ENCODE results near the gene UBE2Q2.
"Not testable (repeated sequence)": the region's sequence is repeated elsewhere in the genome, so short reads cannot be mapped to it uniquely, and the experiment has no call there.

DNA sequence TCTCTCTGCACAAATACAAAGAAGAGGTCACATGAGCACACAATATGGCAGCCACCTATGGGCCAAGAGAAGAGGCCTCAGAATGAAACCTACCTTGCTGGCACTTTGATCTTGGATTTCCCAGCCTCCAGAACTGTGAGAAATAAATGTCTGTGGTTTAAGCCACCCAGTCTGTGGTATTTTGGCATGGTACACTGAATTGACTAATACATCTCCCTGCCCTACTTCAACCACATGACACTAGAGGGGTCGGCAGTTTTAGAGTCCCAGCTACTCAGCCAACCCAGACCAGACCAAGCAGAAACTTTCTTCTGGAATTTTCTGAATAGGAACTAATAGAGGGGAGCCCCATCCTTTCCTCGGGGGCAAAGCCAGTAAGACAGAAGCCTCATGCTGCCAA is 35.8 kb upstream of the UBE2Q2 start:
- TF ChIP-seq, protein P1, sequence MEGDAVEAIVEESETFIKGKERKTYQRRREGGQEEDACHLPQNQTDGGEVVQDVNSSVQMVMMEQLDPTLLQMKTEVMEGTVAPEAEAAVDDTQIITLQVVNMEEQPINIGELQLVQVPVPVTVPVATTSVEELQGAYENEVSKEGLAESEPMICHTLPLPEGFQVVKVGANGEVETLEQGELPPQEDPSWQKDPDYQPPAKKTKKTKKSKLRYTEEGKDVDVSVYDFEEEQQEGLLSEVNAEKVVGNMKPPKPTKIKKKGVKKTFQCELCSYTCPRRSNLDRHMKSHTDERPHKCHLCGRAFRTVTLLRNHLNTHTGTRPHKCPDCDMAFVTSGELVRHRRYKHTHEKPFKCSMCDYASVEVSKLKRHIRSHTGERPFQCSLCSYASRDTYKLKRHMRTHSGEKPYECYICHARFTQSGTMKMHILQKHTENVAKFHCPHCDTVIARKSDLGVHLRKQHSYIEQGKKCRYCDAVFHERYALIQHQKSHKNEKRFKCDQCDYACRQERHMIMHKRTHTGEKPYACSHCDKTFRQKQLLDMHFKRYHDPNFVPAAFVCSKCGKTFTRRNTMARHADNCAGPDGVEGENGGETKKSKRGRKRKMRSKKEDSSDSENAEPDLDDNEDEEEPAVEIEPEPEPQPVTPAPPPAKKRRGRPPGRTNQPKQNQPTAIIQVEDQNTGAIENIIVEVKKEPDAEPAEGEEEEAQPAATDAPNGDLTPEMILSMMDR (IDR thresholded peaks at IDR 0.05; ENCODE audit: low read length): not testable (repeated sequence)
- TF ChIP-seq EZH2 (IDR thresholded peaks at IDR 0.05; ENCODE audit: borderline replicate concordance, low read length): not testable (repeated sequence)
